ENCODE results near the gene ZNF680. TPM values are rescaled to one million over a fixed set of nuclear protein-coding genes. Genes with fewer than 3 reads are reported as not detected.
"Not testable (repeated sequence)": the region's sequence is repeated elsewhere in the genome, so short reads cannot be mapped to it uniquely, and the experiment has no call there.

The ZNF680 gene
- total RNA-seq, 1 donor from 2014 or later = 9.1 TPM

DNA sequence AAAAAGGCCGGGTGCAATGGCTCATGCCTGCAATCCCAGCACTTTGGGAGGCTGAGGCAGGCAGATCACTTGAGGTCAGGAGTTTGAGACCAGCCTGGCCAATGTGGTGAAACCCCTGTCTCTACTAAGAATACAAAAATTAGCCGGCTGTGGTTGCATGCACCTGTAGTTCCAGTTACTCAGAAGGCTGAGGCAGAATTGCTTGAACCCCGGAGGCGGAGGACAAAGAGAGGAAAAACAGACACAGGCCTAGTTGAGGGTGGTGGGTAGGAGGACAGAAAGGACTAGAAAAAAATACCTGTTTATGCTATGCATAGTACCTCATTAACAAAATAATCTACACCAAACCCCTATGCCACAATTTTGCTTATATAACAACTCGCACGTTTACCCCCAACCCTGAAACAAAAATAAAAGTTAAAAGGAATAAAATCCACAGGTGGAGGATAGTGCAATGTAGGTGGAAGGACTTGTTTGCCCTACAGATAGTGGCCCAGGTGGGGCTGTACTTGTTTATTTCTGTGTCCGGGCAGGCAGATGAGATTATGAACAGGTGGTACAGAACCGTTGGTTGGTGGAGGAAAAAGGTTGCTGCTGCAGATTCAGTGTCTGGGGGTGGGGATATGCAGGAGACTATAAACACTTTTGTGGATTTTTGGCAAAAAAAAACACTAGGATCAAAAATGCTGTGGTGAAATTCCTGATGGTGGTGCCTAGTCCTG lies 5.1 kb downstream of the ZNF680 start:
- H3K9me3 Mint-ChIP-seq (ENCODE audit: unreplicated experiment) = no peaks in the 10 kb centered on the region
- TF ChIP-seq, protein P1, sequence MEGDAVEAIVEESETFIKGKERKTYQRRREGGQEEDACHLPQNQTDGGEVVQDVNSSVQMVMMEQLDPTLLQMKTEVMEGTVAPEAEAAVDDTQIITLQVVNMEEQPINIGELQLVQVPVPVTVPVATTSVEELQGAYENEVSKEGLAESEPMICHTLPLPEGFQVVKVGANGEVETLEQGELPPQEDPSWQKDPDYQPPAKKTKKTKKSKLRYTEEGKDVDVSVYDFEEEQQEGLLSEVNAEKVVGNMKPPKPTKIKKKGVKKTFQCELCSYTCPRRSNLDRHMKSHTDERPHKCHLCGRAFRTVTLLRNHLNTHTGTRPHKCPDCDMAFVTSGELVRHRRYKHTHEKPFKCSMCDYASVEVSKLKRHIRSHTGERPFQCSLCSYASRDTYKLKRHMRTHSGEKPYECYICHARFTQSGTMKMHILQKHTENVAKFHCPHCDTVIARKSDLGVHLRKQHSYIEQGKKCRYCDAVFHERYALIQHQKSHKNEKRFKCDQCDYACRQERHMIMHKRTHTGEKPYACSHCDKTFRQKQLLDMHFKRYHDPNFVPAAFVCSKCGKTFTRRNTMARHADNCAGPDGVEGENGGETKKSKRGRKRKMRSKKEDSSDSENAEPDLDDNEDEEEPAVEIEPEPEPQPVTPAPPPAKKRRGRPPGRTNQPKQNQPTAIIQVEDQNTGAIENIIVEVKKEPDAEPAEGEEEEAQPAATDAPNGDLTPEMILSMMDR (IDR thresholded peaks at IDR 0.05) = no peak
- DNase-seq (ENCODE audit: extremely low spot score, unreplicated experiment) = no peak
- no peak overlapping the region for H3K4me3 Mint-ChIP-seq (ENCODE audit: unreplicated experiment)
- peaks cover 49% of the 10 kb centered on the region for H3K4me1 Mint-ChIP-seq (ENCODE audit: unreplicated experiment)
- no peaks in the 10 kb centered on the region for H3K27me3 Mint-ChIP-seq (ENCODE audit: unreplicated experiment)
- peaks cover 15% of the 10 kb centered on the region for H3K36me3 Mint-ChIP-seq (ENCODE audit: unreplicated experiment)
- peak overlapping the region; percentile 65 for H3K27ac Mint-ChIP-seq (ENCODE audit: unreplicated experiment)

- TF ChIP-seq, protein P1 (IDR thresholded peaks at IDR 0.05) = no peak
- no peak for DNase-seq (ENCODE audit: extremely low spot score, unreplicated experiment)
- peaks cover 51% of the 10 kb centered on the region for H3K4me1 Mint-ChIP-seq (ENCODE audit: unreplicated experiment)
- no peaks in the 10 kb centered on the region for H3K9me3 Mint-ChIP-seq (ENCODE audit: unreplicated experiment)
- no peaks in the 10 kb centered on the region for H3K27me3 Mint-ChIP-seq (ENCODE audit: unreplicated experiment)
- H3K36me3 Mint-ChIP-seq (ENCODE audit: unreplicated experiment) = peaks cover 13% of the 10 kb centered on the region
- peak overlapping the region; percentile 29 for H3K27ac Mint-ChIP-seq (ENCODE audit: unreplicated experiment)
- no peak overlapping the region for H3K4me3 Mint-ChIP-seq (ENCODE audit: unreplicated experiment)
These were observed 7.8 kb downstream of the ZNF680 start for GRCh38 chr7:64555046-64555445.

GRCh38 chr7:64554188-64554587 lies 8.7 kb downstream of the ZNF680 start:
- not testable (repeated sequence) for DNase-seq (ENCODE audit: extremely low spot score, unreplicated experiment); H3K9me3 Mint-ChIP-seq (ENCODE audit: unreplicated experiment); H3K4me3 Mint-ChIP-seq (ENCODE audit: unreplicated experiment); H3K27me3 Mint-ChIP-seq (ENCODE audit: unreplicated experiment); H3K27ac Mint-ChIP-seq (ENCODE audit: unreplicated experiment)
- Mint-ChIP-seq H3K36me3 (ENCODE audit: unreplicated experiment) (peaks cover 13% of the 10 kb centered on the region), H3K4me1 (ENCODE audit: unreplicated experiment) (peaks cover 47% of the 10 kb centered on the region)

GRCh38 chr7:64551375-64552142 lies 11.3 kb downstream of the ZNF680 start:
- Mint-ChIP-seq H3K27ac (ENCODE audit: unreplicated experiment) (peak overlapping the region; percentile 62), H3K27me3 (ENCODE audit: unreplicated experiment) (no peaks in the 10 kb centered on the region), H3K36me3 (ENCODE audit: unreplicated experiment) (peaks cover 9% of the 10 kb centered on the region), H3K9me3 (ENCODE audit: unreplicated experiment) (no peaks in the 10 kb centered on the region), H3K4me3 (ENCODE audit: unreplicated experiment) (no peak overlapping the region), H3K4me1 (ENCODE audit: unreplicated experiment) (peaks cover 29% of the 10 kb centered on the region)
- TF ChIP-seq, protein P1 (IDR thresholded peaks at IDR 0.05) = no peak
- DNase-seq (ENCODE audit: extremely low spot score, unreplicated experiment) = no peak

DNA sequence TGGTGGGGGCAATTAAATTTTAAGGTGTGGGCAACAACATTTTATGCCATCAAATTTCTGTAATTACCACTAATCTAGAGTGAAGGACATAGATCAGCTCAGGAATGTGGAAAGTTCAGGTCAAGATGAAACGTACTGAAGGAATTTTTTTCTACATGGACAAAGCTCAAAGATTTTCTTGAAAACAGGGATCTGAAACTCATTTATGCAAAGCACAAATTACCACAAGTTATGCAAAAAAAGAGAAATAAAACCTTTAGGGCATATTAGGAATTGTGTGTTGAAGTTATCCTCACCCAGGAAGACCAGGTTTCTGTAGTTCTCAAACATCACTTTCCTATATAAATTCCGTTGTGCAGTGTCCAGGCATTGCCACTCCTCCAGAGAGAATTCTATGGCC lies 18.9 kb downstream of the ZNF680 start:
- H3K4me3 Mint-ChIP-seq (ENCODE audit: unreplicated experiment) = no peak overlapping the region
- no peaks in the 10 kb centered on the region for H3K27me3 Mint-ChIP-seq (ENCODE audit: unreplicated experiment)
- TF ChIP-seq, protein P1 (IDR thresholded peaks at IDR 0.05) = no peak
- H3K9me3 Mint-ChIP-seq (ENCODE audit: unreplicated experiment) = no peaks in the 10 kb centered on the region
- peaks cover 10% of the 10 kb centered on the region for H3K36me3 Mint-ChIP-seq (ENCODE audit: unreplicated experiment)
- no peak overlapping the region for H3K27ac Mint-ChIP-seq (ENCODE audit: unreplicated experiment)
- peaks cover 15% of the 10 kb centered on the region for H3K4me1 Mint-ChIP-seq (ENCODE audit: unreplicated experiment)
- DNase-seq (ENCODE audit: extremely low spot score, unreplicated experiment) = no peak

Measured in osteocyte (in vitro differentiated cells).